Left colon (tissue), 2 donors: ENCODE results near the gene CLEC3A. TPM values are rescaled to one million over a fixed set of nuclear protein-coding genes. Genes with fewer than 3 reads are reported as not detected.

Source experiments
- total RNA-seq, 2 donors: library from RNA; stranded (reverse); fragmentation: NEBNext Ultra II Directional; extraction: Animal tissue kit (Norgen Biotek cat#: 25700); gene quantifications; one replicate each; pipeline ENCODE4 v1.2.1, GENCODE V29; 2021
- donor health status: DM: no; HTN: no; CAD: no.
- donor health status: DM: yes; HTN: yes; CAD: no.

CLEC3A gene
- total RNA-seq, 2 donors from 2014 or later = not detected

Other genes with a start within 250 kb of the CLEC3A start
- 1 to 10 TPM in 1 of 2 donors, under 1 TPM in 1; 0.73 to 1.6 TPM for gene VAT1L, start 234.0 kb upstream of the CLEC3A start, total RNA-seq
- 10 to 100 TPM; 10.6 to 13.1 TPM for gene WWOX, start 77.1 kb downstream of the CLEC3A start, total RNA-seq